Neural progenitor cell (in vitro differentiated cells): Measurements from ENCODE around the gene SP1. TPM values are rescaled to one million over a fixed set of nuclear protein-coding genes. Genes with fewer than 3 reads are reported as not detected.
A peak's percentile ranks its signal among the peaks of the same experiment; 100 is the strongest.

Experiments
- DNase-seq: peaks from one replicate; pipeline ENCODE4 v3.0.0-alpha.2; 2016; ENCODE audit warnings: low spot score
- H2AFZ ChIP-seq: fragments of 200-600 bp; sonication (generic); replicated peaks from 2 replicates; pipeline ENCODE4 v1.6.1; 2016; ENCODE audit warnings: antibody characterized with exemption
- H3F3A ChIP-seq: fragments of 200-600 bp; sonication (generic); 2 replicates; pipeline ENCODE4 v1.6.1; 2016; ENCODE audit warnings: antibody characterized with exemption, low read depth
- H3K27ac ChIP-seq: fragments of 200-600 bp; sonication (generic); 2 replicates; pipeline ENCODE4 v1.5.1; 2016; ENCODE audit warnings: mild to moderate bottlenecking
- H3K27me3 ChIP-seq: fragments of 200-600 bp; sonication (generic); 2 replicates; pipeline ENCODE4 v1.6.1; 2016; ENCODE audit warnings: mild to moderate bottlenecking, moderate library complexity
- H3K36me3 ChIP-seq: fragments of 200-600 bp; sonication (generic); 2 replicates; pipeline ENCODE4 v1.5.1; 2016
- H3K4me1 ChIP-seq: fragments of 200-600 bp; sonication (generic); 2 replicates; pipeline ENCODE4 v1.6.1; 2016; ENCODE audit warnings: mixed run types
- H3K4me2 ChIP-seq: fragments of 200-600 bp; sonication (generic); 2 replicates; pipeline ENCODE4 v1.6.1; 2016
- H3K4me3 ChIP-seq: fragments of 200-600 bp; sonication (generic); 2 replicates; pipeline ENCODE4 v1.5.1; 2016
- H3K79me2 ChIP-seq: fragments of 200-600 bp; sonication (generic); 2 replicates; pipeline ENCODE4 v1.6.1; 2016; ENCODE audit warnings: low read depth
- H3K9ac ChIP-seq: fragments of 200-600 bp; sonication (generic); 2 replicates; pipeline ENCODE4 v1.6.1; 2016
- H3K9me3 ChIP-seq: fragments of 200-600 bp; sonication (generic); 2 replicates; pipeline ENCODE4 v1.5.1; 2016; ENCODE audit warnings: low read depth
- H4K20me1 ChIP-seq: fragments of 200-600 bp; sonication (generic); 2 replicates; pipeline ENCODE4 v1.6.1; 2016; ENCODE audit warnings: low read depth
- H3K27ac Mint-ChIP-seq: 3 replicates; pipeline ENCODE4 v1.8.0; 2021; ENCODE audit warnings: mixed read lengths
- H3K27me3 Mint-ChIP-seq: 2 replicates; pipeline ENCODE4 v1.8.0; 2022; ENCODE audit warnings: low read depth, mild to moderate bottlenecking, inconsistent platforms, moderate library complexity, mixed read lengths; ENCODE audit not compliant: insufficient read depth
- H3K36me3 Mint-ChIP-seq: 3 replicates; pipeline ENCODE4 v1.8.0; 2021; ENCODE audit warnings: mixed read lengths
- H3K4me1 Mint-ChIP-seq: 3 replicates; pipeline ENCODE4 v1.8.0; 2021; ENCODE audit warnings: mixed read lengths
- H3K4me3 Mint-ChIP-seq: 3 replicates; pipeline ENCODE4 v1.8.0; 2021; ENCODE audit warnings: mild to moderate bottlenecking, moderate library complexity, mixed read lengths
- H3K9me3 Mint-ChIP-seq: 3 replicates; pipeline ENCODE4 v1.8.0; 2020; ENCODE audit warnings: mixed read lengths
- EZH2 ChIP-seq: fragments of 200-600 bp; sonication (generic); IDR thresholded peaks from 2 replicates; pipeline ENCODE4 v1.6.1; 2017; ENCODE audit warnings: antibody characterized with exemption, mild to moderate bottlenecking, moderate library complexity
- EZH2phosphoT487 ChIP-seq: fragments of 200-600 bp; sonication (generic); IDR thresholded peaks from 2 replicates; pipeline ENCODE4 v1.6.1; 2017; ENCODE audit warnings: antibody characterized with exemption
- total RNA-seq: library from RNA; depleted of rRNA; stranded (reverse); fragments of >200 nt; gene quantifications from 2 replicates; pipeline ENCODE4 v1.2.3, GENCODE V29; 2015; ENCODE audit warnings: low replicate concordance
- TF ChIP-seq, protein P1 (sequence below): fragments of 200-600 bp; sonication (generic); IDR thresholded peaks from 2 replicates; pipeline ENCODE4 v1.5.1; 2017; ENCODE audit warnings: antibody characterized with exemption, mild to moderate bottlenecking

The SP1 gene
- total RNA-seq, 1 donor from 2014 or later: 67.8 TPM

DNA sequence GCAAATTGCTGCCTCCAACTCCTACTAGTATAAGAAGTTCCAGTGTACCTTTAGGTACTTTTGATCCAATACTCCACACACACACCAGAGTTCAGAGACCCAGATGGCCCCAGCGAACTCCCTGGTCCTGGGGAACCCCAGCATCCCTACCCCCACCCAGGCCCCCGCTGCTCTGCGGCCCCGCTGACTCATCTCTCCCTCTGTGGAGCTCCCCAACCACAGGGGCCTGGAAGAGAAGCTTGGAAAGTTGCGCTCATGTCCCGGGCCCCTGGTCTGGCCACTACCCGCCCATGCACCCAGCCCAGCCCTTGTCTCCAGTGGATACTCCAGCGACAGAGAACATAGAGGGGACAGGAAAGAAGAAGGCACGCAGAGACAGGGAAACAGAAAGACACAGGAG is 39.6 kb upstream of the SP1 start:
- Histone ChIP-seq H3K4me1 (peaks cover 26% of the 10 kb centered on the region), H3K9ac (no peak overlapping the region), H3K79me2 (no peaks in the 10 kb centered on the region), H3K27ac (no peak overlapping the region), H3K9me3 (no peaks in the 10 kb centered on the region), H3K27me3 (peaks cover 6% of the 10 kb centered on the region), H2AFZ (no peak overlapping the region), H3F3A (peaks cover 21% of the 10 kb centered on the region), H3K4me3 (no peak overlapping the region), H4K20me1 (no peaks in the 10 kb centered on the region), H3K36me3 (no peaks in the 10 kb centered on the region), H3K4me2 (no peak overlapping the region)
- TF ChIP-seq, protein P1, sequence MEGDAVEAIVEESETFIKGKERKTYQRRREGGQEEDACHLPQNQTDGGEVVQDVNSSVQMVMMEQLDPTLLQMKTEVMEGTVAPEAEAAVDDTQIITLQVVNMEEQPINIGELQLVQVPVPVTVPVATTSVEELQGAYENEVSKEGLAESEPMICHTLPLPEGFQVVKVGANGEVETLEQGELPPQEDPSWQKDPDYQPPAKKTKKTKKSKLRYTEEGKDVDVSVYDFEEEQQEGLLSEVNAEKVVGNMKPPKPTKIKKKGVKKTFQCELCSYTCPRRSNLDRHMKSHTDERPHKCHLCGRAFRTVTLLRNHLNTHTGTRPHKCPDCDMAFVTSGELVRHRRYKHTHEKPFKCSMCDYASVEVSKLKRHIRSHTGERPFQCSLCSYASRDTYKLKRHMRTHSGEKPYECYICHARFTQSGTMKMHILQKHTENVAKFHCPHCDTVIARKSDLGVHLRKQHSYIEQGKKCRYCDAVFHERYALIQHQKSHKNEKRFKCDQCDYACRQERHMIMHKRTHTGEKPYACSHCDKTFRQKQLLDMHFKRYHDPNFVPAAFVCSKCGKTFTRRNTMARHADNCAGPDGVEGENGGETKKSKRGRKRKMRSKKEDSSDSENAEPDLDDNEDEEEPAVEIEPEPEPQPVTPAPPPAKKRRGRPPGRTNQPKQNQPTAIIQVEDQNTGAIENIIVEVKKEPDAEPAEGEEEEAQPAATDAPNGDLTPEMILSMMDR: no peak
- TF ChIP-seq EZH2phosphoT487 (no peak), EZH2 (no peak)
- DNase-seq: no peak
- no peaks in the 10 kb centered on the region for H3K36me3 Mint-ChIP-seq
- H3K9me3 Mint-ChIP-seq: no peaks in the 10 kb centered on the region
- peaks cover 31% of the 10 kb centered on the region for H3K4me1 Mint-ChIP-seq
- H3K4me3 Mint-ChIP-seq: no peak overlapping the region
- peaks cover 16% of the 10 kb centered on the region for H3K27me3 Mint-ChIP-seq
- H3K27ac Mint-ChIP-seq: no peak overlapping the region

DNA sequence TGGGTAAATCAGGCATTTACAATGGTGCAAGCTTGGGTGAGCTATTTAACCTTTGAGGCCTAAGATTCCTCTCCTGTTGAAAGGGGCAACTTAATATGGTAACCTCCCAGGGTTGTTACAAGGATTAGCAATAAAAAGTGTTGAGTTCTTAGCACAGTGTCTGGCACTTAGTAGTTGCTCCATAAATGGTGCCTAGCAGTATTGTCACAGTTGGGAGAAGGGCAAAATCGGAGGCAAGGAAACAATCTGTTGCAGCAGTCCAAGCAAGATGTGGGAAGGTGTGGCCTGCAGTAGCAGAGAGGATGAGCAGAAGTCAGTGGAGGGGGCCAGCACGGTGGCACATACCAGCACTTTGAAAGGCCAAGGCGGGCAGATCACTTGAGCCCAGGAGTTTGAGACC is 36.5 kb upstream of the SP1 start:
- H3K36me3 Mint-ChIP-seq: no peaks in the 10 kb centered on the region
- peaks cover 18% of the 10 kb centered on the region for H3K27me3 Mint-ChIP-seq
- H3K4me2 ChIP-seq: no peak overlapping the region
- H3K9ac ChIP-seq: no peak overlapping the region
- H3K27ac ChIP-seq: no peak overlapping the region
- H3K79me2 ChIP-seq: no peaks in the 10 kb centered on the region
- no peaks in the 10 kb centered on the region for H3K9me3 ChIP-seq
- H3K27me3 ChIP-seq: peaks cover 6% of the 10 kb centered on the region
- H3K36me3 ChIP-seq: no peaks in the 10 kb centered on the region
- H3K9me3 Mint-ChIP-seq: no peaks in the 10 kb centered on the region
- peaks cover 26% of the 10 kb centered on the region for H3K4me1 Mint-ChIP-seq
- no peak overlapping the region for H2AFZ ChIP-seq
- peak overlapping the region; percentile 58 for H3K4me3 Mint-ChIP-seq
- H3K27ac Mint-ChIP-seq: no peak overlapping the region
- TF ChIP-seq, protein P1: no peak
- TF ChIP-seq EZH2: no peak
- no peak for TF ChIP-seq EZH2phosphoT487
- DNase-seq: no peak
- peaks cover 23% of the 10 kb centered on the region for H3F3A ChIP-seq
- peaks cover 11% of the 10 kb centered on the region for H3K4me1 ChIP-seq
- no peaks in the 10 kb centered on the region for H4K20me1 ChIP-seq
- no peak overlapping the region for H3K4me3 ChIP-seq

DNA sequence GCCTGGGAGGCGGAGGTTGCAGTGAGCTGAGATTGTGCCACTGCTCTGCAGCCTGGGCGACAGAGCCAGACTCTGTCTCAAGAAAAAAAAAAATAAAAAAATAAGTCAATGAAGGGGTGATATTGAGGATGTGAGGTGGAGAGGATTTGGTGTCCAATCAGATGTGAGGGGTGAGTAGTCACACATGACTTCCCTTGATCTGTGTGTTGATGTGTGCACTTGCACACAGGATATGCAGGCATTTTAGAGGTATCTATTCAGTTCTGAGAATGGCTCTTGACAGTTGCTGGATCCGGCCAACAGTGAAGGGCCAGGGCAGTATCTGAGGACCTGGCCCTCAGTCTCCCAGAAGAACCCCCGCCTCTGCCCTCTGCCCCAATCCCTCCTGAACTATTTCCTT is 36.0 kb upstream of the SP1 start:
- peak overlapping the region; percentile 97 for H3K4me2 ChIP-seq
- H3K4me1 ChIP-seq: peaks cover 8% of the 10 kb centered on the region
- TF ChIP-seq EZH2phosphoT487: no peak
- H3K27me3 ChIP-seq: peaks cover 6% of the 10 kb centered on the region
- Mint-ChIP-seq H3K27ac (no peak overlapping the region), H3K4me1 (peaks cover 25% of the 10 kb centered on the region), H3K27me3 (peaks cover 18% of the 10 kb centered on the region), H3K4me3 (peak overlapping the region; percentile 80), H3K36me3 (no peaks in the 10 kb centered on the region), H3K9me3 (no peaks in the 10 kb centered on the region)
- peaks cover 23% of the 10 kb centered on the region for H3F3A ChIP-seq
- H3K79me2 ChIP-seq: no peaks in the 10 kb centered on the region
- no peak overlapping the region for H3K27ac ChIP-seq
- H2AFZ ChIP-seq: no peak overlapping the region
- no peaks in the 10 kb centered on the region for H4K20me1 ChIP-seq
- no peak overlapping the region for H3K9ac ChIP-seq
- peak overlapping the region; percentile 71 for H3K4me3 ChIP-seq
- DNase-seq: no peak
- H3K36me3 ChIP-seq: no peaks in the 10 kb centered on the region
- H3K9me3 ChIP-seq: no peaks in the 10 kb centered on the region

DNA sequence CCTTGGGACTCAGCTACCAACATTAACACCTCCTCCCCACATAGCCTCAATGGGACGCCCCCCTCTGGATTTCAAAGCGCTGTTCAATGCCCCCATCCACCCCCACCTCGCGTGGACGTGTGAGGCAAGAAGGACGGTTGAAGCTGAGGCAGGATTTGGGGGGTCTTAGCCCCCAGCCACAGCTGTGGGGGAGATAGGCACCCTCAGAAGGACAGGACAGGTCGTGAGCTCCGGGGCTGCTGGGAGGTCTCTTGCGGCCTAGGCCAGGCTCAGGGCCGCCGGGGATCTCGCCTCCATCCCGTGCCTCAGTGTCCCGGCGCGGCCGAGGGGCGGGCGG is 35.5 kb upstream of the SP1 start:
- no peak for DNase-seq
- Histone ChIP-seq H3K4me3 (peak overlapping the region; percentile 71), H3K27ac (no peak overlapping the region), H3K36me3 (no peaks in the 10 kb centered on the region), H3K9ac (no peak overlapping the region), H3K9me3 (no peaks in the 10 kb centered on the region), H4K20me1 (no peaks in the 10 kb centered on the region), H3K4me2 (peak overlapping the region; percentile 97), H3K4me1 (peaks cover 8% of the 10 kb centered on the region), H3F3A (peaks cover 23% of the 10 kb centered on the region), H3K79me2 (no peaks in the 10 kb centered on the region), H2AFZ (peak overlapping the region; percentile 83), H3K27me3 (peaks cover 6% of the 10 kb centered on the region)
- Mint-ChIP-seq H3K27ac (no peak overlapping the region), H3K4me1 (peaks cover 25% of the 10 kb centered on the region), H3K9me3 (no peaks in the 10 kb centered on the region), H3K27me3 (peaks cover 18% of the 10 kb centered on the region), H3K4me3 (peak overlapping the region; percentile 80), H3K36me3 (no peaks in the 10 kb centered on the region)
- TF ChIP-seq EZH2phosphoT487 (no peak), EZH2 (no peak)
- TF ChIP-seq, protein P1: no peak
